CD4-positive, alpha-beta T cell (primary cell): ENCODE measurements around the gene EDEM2. TPM values are rescaled to one million over a fixed set of nuclear protein-coding genes. Genes with fewer than 3 reads are reported as not detected.

ENCODE experiments used
- ATAC-seq: fragments of 200-7000 bp; cut with Tn5 transposase; one replicate; pipeline ENCODE4 v1.10.0; 2022; ENCODE audit warnings: mild to moderate bottlenecking; ENCODE audit not compliant: poor library complexity
- CTCF ChIA-PET: fragments of 350-600 bp; sonication (Branson Sonifier 250); formaldehyde crosslinking; loops from one replicate; lab custom pipeline; 2021; ENCODE audit warnings: antibody characterized with exemption, inconsistent platforms; lab: Charles Lee
- POLR2A ChIA-PET: fragments of 350-600 bp; sonication (Branson Sonifier 250); formaldehyde crosslinking; loops from one replicate; lab custom pipeline; 2021; ENCODE audit warnings: antibody characterized with exemption, inconsistent platforms; lab: Charles Lee
- DNase-seq, 14 experiments: peaks; one replicate each; pipeline ENCODE4 v3.0.0-alpha.2; 2013 to 2020; ENCODE audit warnings: mixed read lengths in 2 of 14
- H3K27ac ChIP-seq, 2 donors: one replicate each; pipeline versions ENCODE4 v1.5.1 to v1.7.0; 2013; ENCODE audit warnings: low read length in 2 of 2, low read depth in 1 of 2, mild to moderate bottlenecking in 1 of 2
- H3K27me3 ChIP-seq, 2 experiments: 1 replicate in 1 of 2; 2 replicates in 1 of 2; pipeline versions ENCODE4 v1.6.1 to v1.7.0; 2013; ENCODE audit warnings: low read length in 2 of 2, control low read depth in 1 of 2, mild to moderate bottlenecking in 1 of 2, moderate library complexity in 1 of 2; ENCODE audit not compliant: insufficient read depth in 2 of 2, control insufficient read depth in 1 of 2
- H3K36me3 ChIP-seq: one replicate; pipeline ENCODE4 v1.6.1; 2013; ENCODE audit warnings: low read length, control low read depth; ENCODE audit not compliant: insufficient read depth
- H3K4me1 ChIP-seq: one replicate; pipeline ENCODE4 v1.6.1; 2013; ENCODE audit warnings: low read length, control low read depth; ENCODE audit not compliant: insufficient read depth
- H3K4me3 ChIP-seq: one replicate; pipeline ENCODE4 v1.5.1; 2013; ENCODE audit warnings: mild to moderate bottlenecking, low read length, moderate library complexity
- H3K9me3 ChIP-seq, 2 experiments: 1 replicate in 1 of 2; 2 replicates in 1 of 2; pipeline versions ENCODE4 v1.6.1 to v1.7.0; 2013; ENCODE audit warnings: low read length in 2 of 2, mild to moderate bottlenecking in 2 of 2, control low read depth in 1 of 2, moderate library complexity in 1 of 2; ENCODE audit not compliant: control insufficient read depth in 1 of 2, insufficient read depth in 1 of 2
- H3K27ac Mint-ChIP-seq: one replicate; pipeline ENCODE4 v1.8.0; 2020; ENCODE audit warnings: mixed read lengths
- H3K27me3 Mint-ChIP-seq: one replicate; pipeline ENCODE4 v1.8.0; 2021; ENCODE audit warnings: mixed read lengths
- H3K36me3 Mint-ChIP-seq: one replicate; pipeline ENCODE4 v1.8.0; 2021; ENCODE audit warnings: low read depth, mixed read lengths
- H3K4me1 Mint-ChIP-seq: one replicate; pipeline ENCODE4 v1.8.0; 2021; ENCODE audit warnings: low read depth, mixed read lengths
- H3K4me3 Mint-ChIP-seq: one replicate; pipeline ENCODE4 v1.8.0; 2020; ENCODE audit warnings: mild to moderate bottlenecking, mixed read lengths
- H3K9me3 Mint-ChIP-seq: one replicate; pipeline ENCODE4 v1.8.0; 2020; ENCODE audit warnings: mixed read lengths
- intact Hi-C, 2 experiments: fragments of 100-400 bp; cut with DNase I in 1 of 2; cut with micrococcal nuclease in 1 of 2; formaldehyde crosslinking; loops; one replicate each; pipeline versions ENCODE4 v1.15.1 to v1.9.0; 2023 to 2025; cut with DNase I, micrococcal nuclease
- total RNA-seq, 174 experiments: library from RNA in 2 of 174; stranded (reverse) in 2 of 174; gene quantifications; one replicate each; pipeline ENCODE4 v1.2.3 and lab custom pipeline; 2021 to 2026
- TF ChIP-seq, protein P1 (sequence below): fragments of 200-600 bp; IDR thresholded peaks from one replicate; pipeline ENCODE4 v1.8.0; 2022; ENCODE audit warnings: antibody characterized with exemption, mild to moderate bottlenecking

EDEM2 gene
- total RNA-seq, 2 experiments from 2014 or later, result 12.2 to 12.6 TPM

DNA sequence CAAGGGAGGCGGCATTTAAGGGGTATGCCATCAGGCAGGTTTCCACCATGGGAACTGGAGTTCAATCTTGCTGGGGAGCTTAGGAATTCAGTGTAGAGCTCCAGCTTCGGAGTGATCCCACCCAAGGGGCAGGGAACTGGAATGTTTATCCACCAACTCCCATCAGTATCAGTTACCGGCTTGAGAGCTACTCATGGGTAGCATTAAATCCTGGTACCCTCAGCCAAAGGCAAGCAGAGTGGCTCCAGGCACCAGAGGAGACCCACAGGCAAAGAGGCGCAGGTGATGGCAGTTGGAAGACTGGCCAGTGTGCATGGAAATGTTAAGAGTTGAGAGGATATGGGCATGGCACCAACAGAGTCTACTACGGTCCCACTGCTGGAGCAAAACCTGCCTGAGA, 14.1 kb downstream of the EDEM2 start:
- peaks cover 78% of the 10 kb centered on the region for H3K36me3 Mint-ChIP-seq
- POLR2A ChIA-PET, result no interaction called here
- H3K4me1 Mint-ChIP-seq, result no peaks in the 10 kb centered on the region
- no peak for ATAC-seq
- intact Hi-C loops, result no loop called here
- Histone ChIP-seq H3K27me3 (no peaks in the 10 kb centered on the region), H3K9me3 (no peaks in the 10 kb centered on the region), H3K4me1 (no peaks in the 10 kb centered on the region), H3K27ac (no peak overlapping the region), H3K36me3 (peaks cover 87% of the 10 kb centered on the region), H3K4me3 (no peak overlapping the region)
- H3K4me3 Mint-ChIP-seq, result no peak overlapping the region
- CTCF ChIA-PET, result no interaction called here
- no peaks in the 10 kb centered on the region for H3K9me3 Mint-ChIP-seq
- no peak overlapping the region for H3K27ac Mint-ChIP-seq
- TF ChIP-seq, protein P1, sequence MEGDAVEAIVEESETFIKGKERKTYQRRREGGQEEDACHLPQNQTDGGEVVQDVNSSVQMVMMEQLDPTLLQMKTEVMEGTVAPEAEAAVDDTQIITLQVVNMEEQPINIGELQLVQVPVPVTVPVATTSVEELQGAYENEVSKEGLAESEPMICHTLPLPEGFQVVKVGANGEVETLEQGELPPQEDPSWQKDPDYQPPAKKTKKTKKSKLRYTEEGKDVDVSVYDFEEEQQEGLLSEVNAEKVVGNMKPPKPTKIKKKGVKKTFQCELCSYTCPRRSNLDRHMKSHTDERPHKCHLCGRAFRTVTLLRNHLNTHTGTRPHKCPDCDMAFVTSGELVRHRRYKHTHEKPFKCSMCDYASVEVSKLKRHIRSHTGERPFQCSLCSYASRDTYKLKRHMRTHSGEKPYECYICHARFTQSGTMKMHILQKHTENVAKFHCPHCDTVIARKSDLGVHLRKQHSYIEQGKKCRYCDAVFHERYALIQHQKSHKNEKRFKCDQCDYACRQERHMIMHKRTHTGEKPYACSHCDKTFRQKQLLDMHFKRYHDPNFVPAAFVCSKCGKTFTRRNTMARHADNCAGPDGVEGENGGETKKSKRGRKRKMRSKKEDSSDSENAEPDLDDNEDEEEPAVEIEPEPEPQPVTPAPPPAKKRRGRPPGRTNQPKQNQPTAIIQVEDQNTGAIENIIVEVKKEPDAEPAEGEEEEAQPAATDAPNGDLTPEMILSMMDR, result no peak
- no peaks in the 10 kb centered on the region for H3K27me3 Mint-ChIP-seq
- DNase-seq, result no peak

DNA sequence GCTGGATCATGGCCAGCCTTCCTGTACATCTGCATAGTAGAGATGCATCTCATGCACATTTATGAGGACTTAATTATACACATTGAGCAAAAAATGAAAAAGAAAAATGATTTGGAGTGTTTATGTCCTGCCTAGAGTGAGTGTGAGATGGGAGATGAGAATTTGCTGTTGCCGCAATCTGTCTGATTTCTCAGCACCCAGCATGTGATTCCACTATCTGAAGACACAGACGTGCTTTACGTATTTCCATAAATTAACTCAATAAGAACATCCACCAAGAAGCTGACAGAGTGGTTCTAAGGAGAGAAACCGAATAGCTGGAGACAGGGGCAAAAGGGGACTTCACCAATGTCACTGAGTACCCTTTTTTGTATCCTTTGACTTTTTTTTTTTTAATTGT, 15.2 kb downstream of the EDEM2 start:
- no peak for ATAC-seq
- intact Hi-C loops, result no loop called here
- Histone ChIP-seq H3K27me3 (no peaks in the 10 kb centered on the region), H3K4me3 (no peak overlapping the region), H3K36me3 (peaks cover 85% of the 10 kb centered on the region), H3K27ac (no peak overlapping the region), H3K9me3 (no peaks in the 10 kb centered on the region), H3K4me1 (no peaks in the 10 kb centered on the region)
- Mint-ChIP-seq H3K27me3 (no peaks in the 10 kb centered on the region), H3K27ac (no peak overlapping the region), H3K36me3 (peaks cover 74% of the 10 kb centered on the region), H3K4me1 (no peaks in the 10 kb centered on the region), H3K4me3 (no peak overlapping the region), H3K9me3 (no peaks in the 10 kb centered on the region)
- POLR2A ChIA-PET, result no interaction called here
- TF ChIP-seq, protein P1, result no peak
- CTCF ChIA-PET, result interaction anchor here (1.0 kb wide), 1 partner anchor 12 kb away, joined by 3 read pairs; no protein-coding TSS in a partner anchor
- DNase-seq, result no peak

DNA sequence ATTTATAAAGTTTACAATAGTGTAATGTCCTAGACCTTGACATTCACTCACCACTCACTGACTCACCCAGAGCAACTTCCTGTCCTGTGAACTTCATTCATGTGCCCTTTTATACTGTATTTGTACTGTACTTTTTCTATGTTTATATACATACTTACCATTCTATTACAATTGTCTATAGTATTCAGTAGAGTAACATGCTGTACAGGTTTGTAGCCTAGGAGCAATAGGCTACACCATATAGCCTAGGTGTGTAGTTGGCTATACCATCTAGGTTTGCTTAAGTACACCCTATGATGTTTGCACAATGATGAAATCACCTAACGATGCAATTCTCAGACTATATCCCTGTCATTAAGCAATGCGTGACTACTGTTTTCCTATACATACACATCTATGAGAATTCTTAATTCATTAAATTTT, 17.5 kb downstream of the EDEM2 start:
- H3K27ac Mint-ChIP-seq, result no peak overlapping the region
- intact Hi-C loops, result no loop called here
- no peaks in the 10 kb centered on the region for H3K27me3 Mint-ChIP-seq
- ChIA-PET CTCF (interaction anchor here (1.3 kb wide), 1 partner anchor 15 kb away, joined by 3 read pairs; no protein-coding TSS in a partner anchor), POLR2A (no interaction called here)
- H3K36me3 Mint-ChIP-seq, result peaks cover 75% of the 10 kb centered on the region
- H3K4me3 Mint-ChIP-seq, result no peak overlapping the region
- Histone ChIP-seq H3K36me3 (peaks cover 81% of the 10 kb centered on the region), H3K9me3 (no peaks in the 10 kb centered on the region), H3K4me1 (no peaks in the 10 kb centered on the region), H3K27me3 (no peaks in the 10 kb centered on the region), H3K4me3 (no peak overlapping the region), H3K27ac (no peak overlapping the region)
- TF ChIP-seq, protein P1, result no peak
- no peak for ATAC-seq
- no peak for DNase-seq
- H3K4me1 Mint-ChIP-seq, result no peaks in the 10 kb centered on the region
- no peaks in the 10 kb centered on the region for H3K9me3 Mint-ChIP-seq
